GM19468 (cell line): ENCODE data around the gene C17orf114.

Experiments
- ATAC-seq: cut with Tn5 transposase; IDR thresholded peaks from one replicate; pipeline ENCODE4 v1.9.1; 2021; ENCODE audit warnings: mild to moderate bottlenecking, moderate library complexity, moderate number of reproducible peaks; ENCODE audit not compliant: unreplicated experiment; ENCODE audit errors: extremely low read depth

C17orf114 gene

GRCh38 chr17:4788807-4789700 lies 13.1 kb downstream of the C17orf114 start, which contains the start of gene GLTPD2:
TSS of gene GLTPD2 (plus strand) at chr17:4788964. CDS start at chr17:4789012, 48 bp downstream.
- no peak for ATAC-seq

- ATAC-seq = no peak
Measured at GRCh38 chr17:4788159-4788806, 13.8 kb downstream of the C17orf114 start.

DNA sequence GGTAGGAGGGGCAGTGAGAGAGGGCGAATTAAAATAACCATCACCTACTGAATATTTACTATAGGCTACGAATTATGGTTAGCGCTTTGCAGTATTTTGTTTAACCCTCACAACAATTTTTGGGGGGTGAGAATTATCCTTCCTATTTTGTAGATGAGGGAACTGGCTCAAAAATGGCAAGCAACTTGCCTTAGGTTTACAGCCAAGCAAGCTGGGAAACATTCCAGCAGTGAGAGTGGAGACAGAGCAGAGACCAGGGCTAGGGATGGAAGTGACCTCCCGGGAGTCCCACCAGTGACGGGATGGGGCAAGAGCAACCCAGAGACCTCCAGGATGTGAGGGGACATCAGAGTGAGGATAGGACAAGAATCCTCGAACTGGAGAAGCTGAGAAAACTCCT lies 15.6 kb downstream of the C17orf114 start:
- ATAC-seq = no peak

GRCh38 chr17:4786106-4786511 lies 16.0 kb downstream of the C17orf114 start, which contains the start of gene VMO1:
TSS of gene VMO1 (minus strand) at chr17:4786364. CDS start at chr17:4786352, 12 bp downstream.
- ATAC-seq = no peak

DNA sequence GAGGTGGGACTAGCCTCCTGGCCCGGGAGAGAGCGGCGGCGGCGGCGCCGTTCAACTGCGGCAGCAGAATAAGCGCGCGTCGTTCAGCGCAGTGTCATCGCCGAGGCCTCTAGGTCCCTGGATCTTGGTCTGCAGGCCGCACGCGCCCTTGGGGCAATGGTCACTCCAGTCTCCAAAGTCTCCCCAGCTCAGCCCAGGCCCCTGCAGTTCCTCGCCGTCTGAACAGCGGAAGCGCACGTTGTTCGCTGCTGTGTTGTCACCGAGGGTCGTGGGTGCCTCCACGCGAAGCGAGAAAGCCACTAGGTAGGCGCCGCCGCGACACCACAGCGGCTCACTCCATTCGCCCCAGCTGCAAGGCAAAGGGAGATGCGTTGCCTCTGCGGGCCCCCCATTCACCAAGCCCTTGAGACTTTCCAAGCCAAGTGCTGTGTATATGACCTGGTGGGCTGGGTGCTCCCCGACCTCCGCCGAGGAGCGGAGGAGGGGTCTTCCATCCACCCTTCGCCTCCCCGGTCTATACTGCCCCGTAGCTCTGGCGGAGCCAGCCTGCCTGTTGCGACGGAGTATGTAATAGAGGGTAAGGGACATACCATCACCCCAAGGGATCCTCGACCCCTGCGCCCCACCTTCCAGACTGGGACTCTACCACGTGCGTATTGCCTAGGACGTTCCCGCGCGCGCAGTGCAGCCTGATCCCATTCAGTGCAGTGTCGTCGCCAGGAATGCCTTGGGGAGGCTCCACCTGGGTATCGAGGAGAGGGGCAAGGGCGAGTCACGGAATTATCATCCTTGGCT lies 16.6 kb downstream of the C17orf114 start:
- no peak for ATAC-seq

- ATAC-seq = no peak
Measured at GRCh38 chr17:4782652-4783051, 19.5 kb downstream of the C17orf114 start.

- ATAC-seq = no peak
Measured at GRCh38 chr17:4780325-4780955, 21.7 kb downstream of the C17orf114 start.

DNA sequence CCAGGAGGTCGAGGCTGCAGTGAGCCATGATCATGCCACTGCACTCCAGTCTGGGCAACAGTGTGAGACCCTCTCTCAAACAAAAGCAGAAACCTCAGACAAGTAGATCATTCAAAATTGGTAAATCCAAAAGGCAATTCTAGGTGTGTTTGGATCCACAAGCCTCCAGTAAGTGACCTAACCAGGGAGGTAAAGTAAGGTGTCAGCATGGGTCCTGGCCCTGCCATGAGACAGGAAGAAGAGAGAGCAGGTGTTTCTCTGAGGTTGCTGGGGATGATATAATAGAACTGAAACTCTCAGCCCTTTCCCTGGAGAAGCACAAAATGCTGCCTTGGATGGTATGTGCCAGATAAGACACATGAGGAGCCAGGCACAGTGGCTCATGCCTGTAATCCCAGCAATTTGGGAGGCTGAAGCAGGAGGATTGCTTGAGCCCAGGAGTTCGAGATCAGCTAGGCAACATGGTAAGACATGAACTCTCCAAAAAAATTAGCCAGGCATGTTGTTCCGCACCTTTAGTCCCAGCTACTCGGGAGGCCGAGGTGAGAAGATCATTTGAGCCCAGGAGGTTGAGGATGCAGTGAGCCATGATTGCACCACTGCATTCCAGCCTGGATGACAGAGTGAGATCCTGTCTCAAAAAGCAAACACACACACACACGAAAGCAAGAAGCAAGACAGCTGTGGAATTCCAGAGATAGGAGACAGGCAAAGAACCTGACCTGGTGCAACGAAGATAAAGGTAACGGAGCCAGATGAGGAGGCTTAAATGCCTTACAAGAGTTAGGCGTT lies 24.0 kb downstream of the C17orf114 start:
- no peak for ATAC-seq

- no peak for ATAC-seq
Measured at GRCh38 chr17:4772235-4772613, 29.9 kb downstream of the C17orf114 start.

GRCh38 chr17:4771519-4772234 lies 30.5 kb downstream of the C17orf114 start, which contains the start of gene TM4SF5:
TSS of gene TM4SF5 (plus strand) at chr17:4771886. CDS start at chr17:4771923, 37 bp downstream.
- no peak for ATAC-seq

GRCh38 chr17:4769628-4770027 lies 32.5 kb downstream of the C17orf114 start:
- ATAC-seq = no peak

GRCh38 chr17:4768298-4768697 lies 33.8 kb downstream of the C17orf114 start:
- no peak for ATAC-seq

DNA sequence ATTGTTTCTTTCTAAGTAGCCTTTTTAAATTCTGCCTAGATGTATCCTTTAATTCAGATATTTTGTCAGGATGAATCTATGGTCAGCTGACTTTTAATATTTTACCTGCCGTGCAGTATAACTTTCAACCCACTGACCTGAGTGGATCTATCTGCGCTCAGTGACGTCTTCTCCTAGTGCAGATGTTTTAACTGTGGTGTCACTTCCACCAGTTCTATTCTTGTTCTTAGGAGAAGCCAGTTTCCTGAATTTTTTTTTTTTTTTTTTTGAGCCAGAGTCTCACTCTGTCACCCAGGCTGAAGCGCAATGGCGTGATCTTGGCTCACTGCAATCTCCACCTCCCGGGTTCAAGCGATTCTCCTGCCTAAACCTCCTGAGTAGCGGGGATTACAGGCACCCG lies 35.4 kb downstream of the C17orf114 start:
- ATAC-seq = no peak

- no peak for ATAC-seq
Measured at GRCh38 chr17:4766201-4766600, 35.9 kb downstream of the C17orf114 start.

GRCh38 chr17:4764595-4764994 lies 37.5 kb downstream of the C17orf114 start:
- no peak for ATAC-seq

DNA sequence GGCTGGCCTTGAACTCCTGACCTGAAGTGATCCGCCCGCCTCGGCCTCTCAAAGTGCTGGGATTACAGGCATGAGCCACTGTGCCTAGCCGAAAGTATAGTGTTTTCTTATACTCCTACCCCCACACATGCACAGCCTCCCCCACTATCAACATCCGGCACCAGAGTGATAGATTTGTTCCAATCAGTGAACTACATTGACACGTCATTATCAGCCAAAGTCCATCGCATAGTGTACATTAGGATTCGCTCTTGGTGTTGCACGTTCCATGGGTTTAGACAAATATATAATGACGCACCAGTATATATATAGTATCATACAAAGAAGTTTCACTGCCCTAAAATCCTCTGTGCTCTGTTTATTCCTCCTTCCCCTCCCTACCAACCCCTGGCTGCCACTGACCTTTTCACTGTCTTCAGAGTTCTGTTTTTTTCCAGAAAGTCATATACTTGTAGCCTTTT lies 42.3 kb downstream of the C17orf114 start:
- no peak for ATAC-seq

DNA sequence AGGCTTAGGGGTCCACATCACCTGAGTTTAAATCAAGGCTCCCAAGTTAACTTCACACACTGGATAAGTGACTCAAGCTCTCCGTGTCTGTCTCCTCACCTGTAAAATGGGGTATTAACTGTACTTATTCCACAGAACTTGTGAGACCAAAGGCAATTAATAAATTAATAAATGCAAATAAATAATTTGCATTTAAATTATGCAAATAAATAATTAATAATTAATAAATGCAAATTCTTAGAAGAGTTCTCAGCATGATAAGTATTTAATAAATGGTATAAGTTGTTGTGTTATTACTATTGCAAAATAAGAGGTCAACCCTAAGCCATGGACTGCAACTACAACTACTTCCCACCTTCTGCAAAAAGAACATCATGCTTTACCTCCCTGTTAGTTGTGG lies 48.7 kb downstream of the C17orf114 start:
- ATAC-seq = no peak

GRCh38 chr17:4751932-4752331 lies 50.2 kb downstream of the C17orf114 start:
- no peak for ATAC-seq
